Astrocyte of the spinal cord (primary cell): ENCODE results near the gene ZNF791.

Experiments used
- DNase-seq: peaks from one replicate; pipeline ENCODE4 v3.0.0; 2011; ENCODE audit warnings: low read depth, low spot score
- H3K4me3 ChIP-seq: 2 replicates; pipeline ENCODE4 v1.5.1; 2011; ENCODE audit warnings: low read depth, mild to moderate bottlenecking, low read length, moderate library complexity
- in situ Hi-C: cut with HindIII; loops from 2 replicates; pipeline ENCODE4 v1.10.0; 2017; ENCODE audit warnings: low sequenced_read_pairs
- TF ChIP-seq, protein P1 (sequence below): IDR thresholded peaks from 2 replicates; pipeline ENCODE4 v1.5.1; 2012; ENCODE audit warnings: low read depth, mild to moderate bottlenecking, low read length, inconsistent platforms

Gene ZNF791

DNA sequence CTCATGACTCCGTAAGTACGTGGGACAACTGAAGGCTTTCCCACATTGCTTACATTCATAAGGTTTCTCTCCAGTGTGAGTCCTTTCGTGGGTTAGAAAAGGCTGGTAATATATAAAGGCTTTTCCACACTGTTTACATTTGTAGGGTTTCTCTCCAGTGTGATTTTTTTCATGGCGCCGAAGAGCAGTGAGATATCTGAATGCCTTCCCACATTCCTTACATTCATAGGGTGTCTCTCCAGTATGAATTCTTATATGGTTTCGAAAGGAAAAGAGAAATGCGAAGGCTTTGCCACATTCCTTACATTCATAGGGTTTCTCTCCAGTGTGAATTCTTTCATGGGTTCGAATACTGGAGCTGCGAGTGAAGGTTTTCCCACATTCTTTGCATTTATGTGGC is 29.6 kb upstream of the ZNF791 start:
- DNase-seq, result no peak
- in situ Hi-C loops, result no loop called here
- H3K4me3 ChIP-seq, result no peak overlapping the region
- TF ChIP-seq, protein P1, sequence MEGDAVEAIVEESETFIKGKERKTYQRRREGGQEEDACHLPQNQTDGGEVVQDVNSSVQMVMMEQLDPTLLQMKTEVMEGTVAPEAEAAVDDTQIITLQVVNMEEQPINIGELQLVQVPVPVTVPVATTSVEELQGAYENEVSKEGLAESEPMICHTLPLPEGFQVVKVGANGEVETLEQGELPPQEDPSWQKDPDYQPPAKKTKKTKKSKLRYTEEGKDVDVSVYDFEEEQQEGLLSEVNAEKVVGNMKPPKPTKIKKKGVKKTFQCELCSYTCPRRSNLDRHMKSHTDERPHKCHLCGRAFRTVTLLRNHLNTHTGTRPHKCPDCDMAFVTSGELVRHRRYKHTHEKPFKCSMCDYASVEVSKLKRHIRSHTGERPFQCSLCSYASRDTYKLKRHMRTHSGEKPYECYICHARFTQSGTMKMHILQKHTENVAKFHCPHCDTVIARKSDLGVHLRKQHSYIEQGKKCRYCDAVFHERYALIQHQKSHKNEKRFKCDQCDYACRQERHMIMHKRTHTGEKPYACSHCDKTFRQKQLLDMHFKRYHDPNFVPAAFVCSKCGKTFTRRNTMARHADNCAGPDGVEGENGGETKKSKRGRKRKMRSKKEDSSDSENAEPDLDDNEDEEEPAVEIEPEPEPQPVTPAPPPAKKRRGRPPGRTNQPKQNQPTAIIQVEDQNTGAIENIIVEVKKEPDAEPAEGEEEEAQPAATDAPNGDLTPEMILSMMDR, result no peak

DNA sequence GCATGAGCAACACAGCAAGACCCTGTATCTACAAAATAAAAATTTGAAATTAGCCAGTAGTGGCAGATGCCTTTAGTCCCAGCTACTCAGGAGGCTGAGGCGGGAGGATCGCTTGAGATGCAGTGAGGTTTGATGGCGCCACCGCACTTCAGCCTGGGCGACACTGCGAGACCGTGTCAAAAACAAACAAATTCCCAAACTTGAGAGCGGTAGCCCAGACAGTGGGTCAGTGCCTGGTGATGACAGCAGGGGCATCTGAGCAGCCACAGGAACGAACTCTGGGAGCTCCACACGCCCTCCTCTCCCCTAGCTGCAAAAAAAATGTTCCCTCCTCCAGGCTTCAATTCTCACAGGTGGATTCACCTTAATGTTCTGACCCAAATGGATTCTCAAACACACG is 14.2 kb upstream of the ZNF791 start:
- in situ Hi-C loops, result no loop called here
- no peak overlapping the region for H3K4me3 ChIP-seq
- DNase-seq, result no peak
- TF ChIP-seq, protein P1, result no peak

DNA sequence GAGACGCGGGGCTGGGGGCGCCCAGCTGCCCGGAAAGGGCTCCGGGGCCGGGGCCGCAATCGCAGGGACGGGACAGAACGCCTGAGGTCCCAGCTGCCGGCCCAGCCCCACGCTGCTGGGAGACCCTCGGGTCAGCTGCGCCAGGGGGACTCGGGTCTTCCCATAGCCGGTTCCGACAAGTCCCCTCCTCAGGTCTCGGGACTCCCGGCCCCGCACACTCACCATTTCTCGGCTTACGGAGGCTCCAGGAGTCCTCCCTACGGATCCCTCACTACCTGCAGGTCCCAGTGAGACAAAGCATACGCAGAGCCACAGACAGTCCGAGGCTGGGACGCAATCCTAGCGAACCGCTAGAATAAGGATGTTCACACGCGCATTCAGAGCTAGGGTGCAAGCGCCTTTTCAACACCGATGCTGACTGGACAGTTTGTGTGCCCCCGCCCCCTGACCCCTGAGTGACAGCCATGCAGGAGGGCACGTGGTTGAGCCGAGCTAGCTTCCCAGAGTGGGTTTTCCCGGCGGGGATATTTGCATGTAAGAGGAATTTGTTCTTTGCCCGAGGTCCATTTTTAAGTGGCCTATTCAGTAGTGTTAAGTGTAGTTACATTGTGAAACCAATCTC is 13.7 kb upstream of the ZNF791 start:
- TF ChIP-seq, protein P1, result no peak
- no peak for DNase-seq
- in situ Hi-C loops, result no loop called here
- no peak overlapping the region for H3K4me3 ChIP-seq

DNA sequence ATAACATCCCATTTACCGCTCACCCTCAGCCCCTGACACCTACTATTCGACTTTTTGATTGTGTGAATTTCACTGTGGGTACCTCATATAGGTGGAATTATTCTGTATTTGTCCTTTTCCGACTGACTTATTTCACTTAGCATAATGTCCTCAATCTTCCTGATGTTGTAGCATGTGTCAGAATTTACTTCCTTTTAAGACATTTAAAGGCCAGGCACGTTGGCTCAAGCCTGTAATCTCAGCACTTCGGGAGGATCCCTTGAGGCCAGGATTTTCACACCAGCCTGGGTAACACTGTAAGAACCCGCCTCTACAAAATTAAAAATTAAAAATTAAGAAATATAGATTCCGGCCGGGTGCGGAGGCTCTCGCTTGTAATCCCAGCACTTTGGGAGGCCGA is 13.1 kb upstream of the ZNF791 start:
- in situ Hi-C loops, result no loop called here
- DNase-seq, result no peak
- no peak overlapping the region for H3K4me3 ChIP-seq

DNA sequence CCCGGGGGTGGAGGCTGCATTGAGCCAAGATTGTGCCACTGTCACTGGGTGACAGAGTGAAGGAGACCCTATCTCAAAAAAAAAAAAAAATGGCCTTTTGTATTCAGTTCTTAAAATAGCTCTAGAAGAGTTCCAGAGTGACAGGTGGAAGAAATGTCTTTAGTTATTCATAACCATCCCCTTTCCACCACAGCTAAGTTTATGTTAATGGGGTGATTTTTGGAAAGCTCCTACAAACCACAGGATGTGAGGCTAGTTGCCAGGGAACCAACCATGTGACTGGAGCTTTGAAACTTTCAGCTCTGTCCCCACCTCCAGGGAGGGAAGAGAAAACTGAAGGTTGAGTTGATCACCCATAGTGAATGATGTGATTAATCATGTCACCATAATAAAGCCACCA is 7.0 kb upstream of the ZNF791 start:
- in situ Hi-C loops, result no loop called here
- peak; percentile 46 for DNase-seq
- no peak overlapping the region for H3K4me3 ChIP-seq
- TF ChIP-seq, protein P1, result no peak

More for the DNA sequence above, 13.1 kb upstream of the ZNF791 start:
- TF ChIP-seq, protein P1, result no peak

DNA sequence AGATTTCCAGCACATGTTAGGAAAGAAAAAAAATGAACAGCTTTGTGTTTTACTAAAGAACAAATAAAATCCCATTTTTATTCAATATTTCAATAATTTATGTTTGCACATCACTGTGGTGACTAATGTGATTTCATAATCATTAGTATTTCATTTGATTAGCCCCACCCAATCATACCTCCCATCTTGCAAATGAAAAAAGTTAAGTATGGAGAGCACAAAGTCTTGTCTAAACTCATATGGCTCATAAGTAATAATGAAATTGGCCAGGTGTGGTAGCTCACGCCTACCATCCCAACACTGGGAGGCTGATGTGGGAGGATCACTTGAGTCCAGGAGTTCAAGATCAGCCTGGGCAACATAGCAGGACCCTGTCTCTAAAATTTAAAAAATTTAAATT is 3.9 kb upstream of the ZNF791 start:
- in situ Hi-C loops, result no loop called here
- DNase-seq, result no peak
- TF ChIP-seq, protein P1, result no peak
- H3K4me3 ChIP-seq, result no peak overlapping the region
